ENCODE results near the gene FIGNL2. TPM values are rescaled to one million over a fixed set of nuclear protein-coding genes. Genes with fewer than 3 reads are reported as not detected.

The FIGNL2 gene
- total RNA-seq, 1 donor from 2014 or later = 17.8 TPM

GRCh38 chr12:51862947-51863346 lies 14.4 kb upstream of the FIGNL2 start:
- Mint-ChIP-seq H3K27ac (no peak overlapping the region), H3K27me3 (peaks cover 18% of the 10 kb centered on the region), H3K4me3 (peak overlapping the region; percentile 76), H3K9me3 (no peaks in the 10 kb centered on the region), H3K4me1 (ENCODE audit: unreplicated experiment) (peaks cover 31% of the 10 kb centered on the region), H3K36me3 (no peaks in the 10 kb centered on the region)
- DNase-seq (ENCODE audit: extremely low spot score, unreplicated experiment) = no peak
- no peak for TF ChIP-seq CTCF (conservative IDR thresholded peaks at IDR 0.05)

GRCh38 chr12:51860986-51861385 lies 12.5 kb upstream of the FIGNL2 start:
- no peak overlapping the region for H3K4me3 Mint-ChIP-seq
- no peaks in the 10 kb centered on the region for H3K9me3 Mint-ChIP-seq
- H3K36me3 Mint-ChIP-seq = no peaks in the 10 kb centered on the region

GRCh38 chr12:51855586-51856428 lies 7.3 kb upstream of the FIGNL2 start:
- no peak for DNase-seq (ENCODE audit: extremely low spot score, unreplicated experiment)
- H3K27ac Mint-ChIP-seq = no peak overlapping the region
- peaks cover 5% of the 10 kb centered on the region for H3K27me3 Mint-ChIP-seq
- peak overlapping the region; percentile 73 for H3K4me3 Mint-ChIP-seq
- H3K4me1 Mint-ChIP-seq (ENCODE audit: unreplicated experiment) = peaks cover 40% of the 10 kb centered on the region
- no peak for TF ChIP-seq CTCF (conservative IDR thresholded peaks at IDR 0.05)
- no peaks in the 10 kb centered on the region for H3K9me3 Mint-ChIP-seq
- no peaks in the 10 kb centered on the region for H3K36me3 Mint-ChIP-seq

More at GRCh38 chr12:51860986-51861385, 12.5 kb upstream of the FIGNL2 start:
- no peak for DNase-seq (ENCODE audit: extremely low spot score, unreplicated experiment)
- Mint-ChIP-seq H3K4me1 (ENCODE audit: unreplicated experiment) (peaks cover 26% of the 10 kb centered on the region), H3K27me3 (peaks cover 18% of the 10 kb centered on the region), H3K27ac (no peak overlapping the region)
- no peak for TF ChIP-seq CTCF (conservative IDR thresholded peaks at IDR 0.05)

GRCh38 chr12:51852404-51853137 lies 4.1 kb upstream of the FIGNL2 start:
- H3K27me3 Mint-ChIP-seq = peaks cover 5% of the 10 kb centered on the region
- no peak for DNase-seq (ENCODE audit: extremely low spot score, unreplicated experiment)

More at GRCh38 chr12:51852404-51853137, 4.1 kb upstream of the FIGNL2 start:
- Mint-ChIP-seq H3K27ac (peak overlapping the region; percentile 40), H3K9me3 (no peaks in the 10 kb centered on the region), H3K36me3 (no peaks in the 10 kb centered on the region), H3K4me1 (ENCODE audit: unreplicated experiment) (peaks cover 45% of the 10 kb centered on the region), H3K4me3 (peak overlapping the region; percentile 18)
- no peak for TF ChIP-seq CTCF (conservative IDR thresholded peaks at IDR 0.05)
